Measurements from ENCODE around the gene LRRC25.

DNA sequence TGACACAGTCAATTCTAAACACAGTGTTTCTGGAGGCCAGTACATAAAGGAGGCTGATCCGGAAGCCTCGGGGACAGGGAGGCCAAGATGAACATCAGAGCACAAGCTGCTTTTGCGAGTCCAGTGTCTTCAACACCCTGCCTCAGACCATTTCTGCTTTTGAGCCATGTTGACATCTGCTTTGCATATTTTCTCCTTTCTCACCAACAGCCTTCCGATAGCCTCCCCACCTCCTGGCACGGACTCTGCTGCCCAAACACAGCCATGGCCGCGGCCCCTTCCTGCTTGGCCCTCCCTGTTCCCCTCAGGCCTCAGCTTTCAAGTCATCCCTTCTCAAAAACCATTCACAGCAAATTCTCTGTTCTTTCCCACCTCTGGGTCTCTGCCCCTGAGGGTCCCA is 3.6 kb downstream of the LRRC25 start:
- TF ChIP-seq RAD21 (conservative IDR thresholded peaks at IDR 0.05): no peak
- no peak for TF ChIP-seq POLR2AphosphoS5 (IDR thresholded peaks at IDR 0.05)
- TF ChIP-seq, protein P1, sequence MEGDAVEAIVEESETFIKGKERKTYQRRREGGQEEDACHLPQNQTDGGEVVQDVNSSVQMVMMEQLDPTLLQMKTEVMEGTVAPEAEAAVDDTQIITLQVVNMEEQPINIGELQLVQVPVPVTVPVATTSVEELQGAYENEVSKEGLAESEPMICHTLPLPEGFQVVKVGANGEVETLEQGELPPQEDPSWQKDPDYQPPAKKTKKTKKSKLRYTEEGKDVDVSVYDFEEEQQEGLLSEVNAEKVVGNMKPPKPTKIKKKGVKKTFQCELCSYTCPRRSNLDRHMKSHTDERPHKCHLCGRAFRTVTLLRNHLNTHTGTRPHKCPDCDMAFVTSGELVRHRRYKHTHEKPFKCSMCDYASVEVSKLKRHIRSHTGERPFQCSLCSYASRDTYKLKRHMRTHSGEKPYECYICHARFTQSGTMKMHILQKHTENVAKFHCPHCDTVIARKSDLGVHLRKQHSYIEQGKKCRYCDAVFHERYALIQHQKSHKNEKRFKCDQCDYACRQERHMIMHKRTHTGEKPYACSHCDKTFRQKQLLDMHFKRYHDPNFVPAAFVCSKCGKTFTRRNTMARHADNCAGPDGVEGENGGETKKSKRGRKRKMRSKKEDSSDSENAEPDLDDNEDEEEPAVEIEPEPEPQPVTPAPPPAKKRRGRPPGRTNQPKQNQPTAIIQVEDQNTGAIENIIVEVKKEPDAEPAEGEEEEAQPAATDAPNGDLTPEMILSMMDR (IDR thresholded peaks at IDR 0.05; ENCODE audit: poor library complexity, severe bottlenecking): no peak
- no peak for TF ChIP-seq EZH2 (IDR thresholded peaks at IDR 0.05; ENCODE audit: borderline replicate concordance, insufficient read depth, low read length, poor library complexity, severe bottlenecking)
- TF ChIP-seq MXI1 (conservative IDR thresholded peaks at IDR 0.05; ENCODE audit: poor library complexity, severe bottlenecking): no peak

Measured in neural cell (in vitro differentiated cells).